Left ventricle myocardium superior (tissue), 1 donor: Measurements from ENCODE around the gene XRCC1. TPM values are rescaled to one million over a fixed set of nuclear protein-coding genes. Genes with fewer than 3 reads are reported as not detected.
A peak's percentile ranks its signal among the peaks of the same experiment; 100 is the strongest.

Source experiments
- ATAC-seq: fragments of 200-7000 bp; cut with Tn5 transposase; one replicate; pipeline ENCODE4 v1.9.1; 2020; ENCODE audit warnings: mild to moderate bottlenecking, moderate library complexity
- DNase-seq: peaks from one replicate; pipeline ENCODE4 v3.0.0-alpha.2; 2020
- intact Hi-C: fragments of 100-400 bp; cut with micrococcal nuclease; formaldehyde crosslinking; loops from one replicate; pipeline ENCODE4 v1.11.0; 2022
- total RNA-seq: library from RNA; stranded (reverse); fragmentation: NEBNext Ultra II Directional; extraction: Animal tissue kit (Norgen Biotek cat#: 25700); gene quantifications from one replicate; pipeline ENCODE4 v1.2.1, GENCODE V29; 2021
- donor health status: DM: no; HTN: yes; CAD: no; lungs with severe emphysema.

The XRCC1 gene
- total RNA-seq, 1 donor from 2014 or later: 15.7 TPM

DNA sequence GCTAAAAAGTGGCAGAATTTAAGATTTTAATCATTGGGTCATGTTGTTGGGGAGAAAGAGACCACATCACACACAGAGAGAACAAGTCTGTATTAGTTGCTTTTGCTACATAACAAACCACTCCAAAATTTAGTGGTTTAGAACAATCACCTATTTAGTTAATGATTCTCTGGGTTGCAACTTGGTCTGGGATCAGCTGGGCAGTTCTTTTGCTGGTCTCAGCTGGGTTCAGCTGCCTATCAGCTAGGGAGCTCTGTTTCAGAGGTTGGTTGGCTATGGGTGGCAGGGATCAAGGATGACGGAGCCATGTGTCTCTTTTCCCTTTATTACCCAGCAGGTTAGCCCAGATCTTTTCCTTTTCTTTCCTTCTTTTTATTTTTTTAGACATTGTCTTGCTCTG lies 9.2 kb upstream of the XRCC1 start:
- DNase-seq: no peak
- intact Hi-C loops: no loop called here
- ATAC-seq: no peak

DNA sequence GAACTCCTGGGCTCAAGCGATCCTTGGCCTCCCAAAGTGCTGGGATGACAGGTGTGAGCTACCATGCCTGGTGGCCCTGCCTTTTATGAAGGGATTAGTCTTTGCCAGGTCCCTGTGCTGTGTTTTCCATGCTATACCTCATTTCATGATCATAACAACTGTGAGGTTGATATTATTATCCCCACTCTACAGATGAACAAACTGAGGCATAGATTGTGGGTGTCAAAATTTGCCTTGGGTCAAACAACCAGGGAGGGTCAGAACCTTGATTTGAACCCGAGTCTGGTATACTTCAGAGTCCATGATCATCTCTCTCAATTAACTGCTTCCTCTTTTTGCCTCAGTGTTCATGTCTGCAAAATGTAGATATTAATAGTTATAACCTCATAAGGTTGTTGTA lies 7.2 kb upstream of the XRCC1 start:
- intact Hi-C loops: no loop called here
- DNase-seq (no peak), ATAC-seq (no peak)

DNA sequence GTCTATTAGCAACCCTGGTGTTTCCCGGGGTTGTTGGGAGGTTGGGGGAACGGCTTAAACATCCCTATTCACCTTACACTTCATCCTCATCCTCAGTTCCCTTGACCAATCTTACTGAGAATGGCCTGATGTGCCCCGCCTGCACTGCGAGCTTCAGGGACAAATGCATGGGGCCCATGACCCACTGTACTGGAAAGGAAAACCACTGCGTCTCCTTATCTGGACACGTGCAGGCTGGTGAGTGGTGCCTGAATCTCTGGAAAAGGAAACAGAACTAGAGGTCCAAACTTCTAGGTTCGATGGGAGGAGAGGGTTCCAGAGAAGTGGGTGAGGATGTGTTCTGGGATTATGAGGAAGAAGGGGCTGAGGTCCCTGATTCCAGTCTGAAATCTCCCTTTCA lies 6.1 kb upstream of the XRCC1 start:
- intact Hi-C loops: no loop called here
- ATAC-seq (no peak), DNase-seq (no peak)

DNA sequence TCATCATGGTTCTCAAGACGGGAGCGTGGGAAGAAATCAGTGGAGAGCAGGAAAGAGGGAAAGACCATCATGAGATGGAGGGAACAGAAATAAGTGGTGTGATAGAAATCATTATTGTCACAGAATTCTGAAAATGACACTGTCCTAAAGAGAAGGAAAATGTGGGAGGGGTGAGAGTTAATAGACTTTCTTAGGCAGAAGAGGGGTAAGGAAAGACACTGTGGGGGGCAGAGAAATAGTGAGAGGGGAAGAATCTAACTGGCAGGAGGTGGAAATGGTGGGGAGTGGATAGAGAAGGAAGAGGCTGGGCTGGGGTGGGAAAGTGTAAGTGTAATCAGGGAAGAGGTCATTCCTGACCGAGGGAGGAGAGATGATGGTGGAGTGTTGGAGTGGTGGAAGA lies 3.5 kb upstream of the XRCC1 start:
- DNase-seq (no peak), ATAC-seq (no peak)
- intact Hi-C loops: no loop called here

- DNase-seq: no peak
- peak; percentile 1 for ATAC-seq
- intact Hi-C loops: no loop called here
Measured at GRCh38 chr19:43575955-43576878, 890 bp upstream of the XRCC1 start.

GRCh38 chr19:43574424-43575155 lies 737 bp downstream of the XRCC1 start:
- intact Hi-C loops: no loop called here
- no peak for ATAC-seq
- DNase-seq: no peak

- intact Hi-C loops: no loop called here
- no peak for DNase-seq
- no peak for ATAC-seq
Measured at GRCh38 chr19:43572171-43572588, 3.1 kb downstream of the XRCC1 start.

DNA sequence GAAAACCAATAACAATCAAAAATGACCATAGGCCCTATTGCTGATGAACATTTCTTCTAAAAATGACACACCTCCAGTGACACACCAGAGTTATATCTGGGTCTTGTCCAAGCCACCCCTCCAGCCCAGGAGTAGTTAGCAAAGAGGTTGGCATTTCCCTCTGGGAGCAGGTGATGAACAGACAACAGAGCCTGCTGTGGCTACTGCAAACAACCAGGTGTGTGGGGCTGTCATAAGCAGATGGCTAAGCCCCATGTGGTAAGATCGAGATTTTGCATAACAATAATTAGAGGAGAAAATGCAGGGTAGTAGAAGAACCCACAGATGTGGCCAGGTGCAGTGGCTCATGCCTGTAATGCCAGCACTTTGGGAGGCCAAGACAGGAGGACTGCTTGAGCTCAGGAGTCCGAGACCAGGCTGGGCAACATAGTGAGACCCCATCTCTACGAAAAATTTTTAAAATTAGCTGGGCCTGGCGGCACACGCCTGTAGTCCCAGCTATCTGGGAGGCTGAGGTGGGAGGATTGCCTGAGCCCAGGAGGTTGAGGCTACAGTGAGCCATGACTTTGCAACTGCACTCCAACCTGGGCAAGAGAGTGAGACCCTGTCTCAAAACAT lies 5.0 kb downstream of the XRCC1 start:
- intact Hi-C loops: no loop called here
- no peak for ATAC-seq
- DNase-seq: no peak

GRCh38 chr19:43569657-43570056 lies 5.7 kb downstream of the XRCC1 start:
- DNase-seq (no peak), ATAC-seq (no peak)
- intact Hi-C loops: no loop called here

- DNase-seq (no peak), ATAC-seq (no peak)
- intact Hi-C loops: no loop called here
Measured at GRCh38 chr19:43564800-43565199, 10.5 kb downstream of the XRCC1 start.

DNA sequence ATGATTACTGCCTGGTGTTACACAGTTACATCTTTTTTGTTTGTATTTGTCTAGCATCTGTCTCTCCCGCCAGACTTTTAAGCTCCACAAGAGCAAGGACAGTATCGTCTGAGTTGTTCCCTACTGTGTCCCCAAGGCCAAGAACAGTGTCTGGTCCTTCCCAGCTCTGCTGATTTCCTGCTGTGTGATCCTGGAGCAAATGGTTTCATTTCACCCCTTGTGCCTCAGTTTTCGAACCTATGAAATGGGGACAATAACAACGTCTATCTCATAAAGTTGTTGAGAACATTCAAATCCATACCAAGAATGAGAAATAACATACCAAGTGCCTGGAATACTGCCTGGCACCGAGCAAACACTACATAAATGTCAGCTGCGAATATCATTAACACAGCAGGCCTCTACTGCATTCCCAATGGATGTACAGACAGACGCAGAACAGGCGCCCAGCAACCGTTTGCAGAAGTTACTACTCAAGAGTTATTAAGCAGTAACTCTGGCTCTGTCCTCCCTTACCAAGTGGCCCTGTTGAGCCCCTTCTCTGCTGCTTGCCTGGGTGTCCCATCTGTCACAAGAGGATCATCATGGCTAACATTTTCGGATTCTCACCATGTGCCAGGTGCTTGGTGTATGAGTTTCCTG lies 11.4 kb downstream of the XRCC1 start:
- ATAC-seq: no peak
- intact Hi-C loops: no loop called here

DNA sequence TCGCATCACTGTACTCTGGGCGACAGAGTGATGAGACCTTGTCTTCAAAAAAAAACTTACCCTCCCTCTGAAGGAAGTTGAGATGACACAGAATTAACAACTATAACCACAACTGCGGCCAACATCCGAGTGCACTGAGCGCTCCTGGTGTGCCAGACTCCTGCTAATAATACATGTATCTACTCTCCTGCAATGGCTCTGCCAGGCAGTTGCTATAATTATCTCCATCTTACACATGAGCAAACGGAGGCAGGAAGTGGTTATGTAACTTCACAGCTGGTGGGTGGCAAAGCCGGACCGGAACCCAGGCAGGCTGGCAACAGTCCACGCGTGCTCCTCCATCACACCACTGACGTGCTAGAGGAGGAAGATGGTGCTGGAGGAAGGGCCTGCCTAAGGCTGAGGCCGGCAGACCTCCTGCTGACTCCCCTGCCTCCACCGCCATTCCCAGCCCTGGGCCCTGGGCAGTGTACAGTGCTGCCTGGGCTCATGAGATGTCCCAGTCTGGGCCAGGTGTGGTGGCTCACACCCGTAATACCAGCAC lies 12.6 kb downstream of the XRCC1 start:
- DNase-seq (peak; percentile 90), ATAC-seq (peak; percentile 97)
- intact Hi-C loops: no loop called here

More for the DNA sequence above, 11.4 kb downstream of the XRCC1 start:
- no peak for DNase-seq

DNA sequence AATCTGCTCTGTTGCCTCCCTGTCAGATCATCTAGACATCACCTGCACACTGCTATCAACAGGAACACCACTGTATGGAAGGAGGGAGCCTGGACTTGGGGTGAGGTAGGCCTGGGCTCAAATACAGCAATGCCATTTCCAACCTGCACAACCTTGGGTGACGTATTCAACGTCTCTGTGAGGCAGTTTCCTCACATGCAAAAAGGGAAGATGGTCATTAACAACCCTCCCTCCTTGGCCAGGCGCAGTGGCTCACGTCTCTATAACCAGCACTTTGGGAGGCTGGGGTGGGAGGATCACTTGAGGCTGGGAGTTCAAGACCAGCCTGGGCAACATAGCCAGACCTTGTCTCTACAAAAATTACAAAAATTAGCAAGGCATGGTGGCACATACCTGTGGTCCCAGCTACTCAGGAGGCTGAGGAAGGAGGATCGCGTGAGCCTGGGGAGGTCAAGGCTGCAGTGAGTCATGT lies 13.1 kb downstream of the XRCC1 start:
- no peak for ATAC-seq
- DNase-seq: no peak
- intact Hi-C loops: no loop called here

GRCh38 chr19:43561139-43561970 lies 14.0 kb downstream of the XRCC1 start:
- intact Hi-C loops: no loop called here
- ATAC-seq: no peak
- DNase-seq: no peak

DNA sequence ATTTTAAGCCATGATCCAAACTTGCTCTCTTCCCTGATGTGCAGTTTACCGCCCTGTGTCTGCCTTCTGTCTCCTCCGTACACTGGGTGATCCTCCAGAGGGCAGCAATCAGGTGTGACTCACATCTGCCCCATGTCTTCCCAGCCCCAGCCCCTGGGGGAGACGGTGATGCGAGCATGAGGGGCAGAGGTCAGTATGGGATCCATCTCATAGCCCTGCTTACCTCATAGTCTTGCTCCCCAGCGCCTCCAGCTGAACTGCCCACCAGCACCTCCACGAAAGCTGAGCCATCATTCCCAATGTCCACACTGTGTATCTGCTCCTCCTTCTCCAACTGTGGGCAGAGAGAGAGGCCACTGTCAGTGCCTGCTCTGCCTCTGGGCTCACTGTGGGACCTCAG lies 14.6 kb downstream of the XRCC1 start:
- intact Hi-C loops: no loop called here
- DNase-seq: no peak

GRCh38 chr19:43555185-43555770 lies 20.0 kb downstream of the XRCC1 start:
- DNase-seq: peak; percentile 53
- intact Hi-C loops: no loop called here
- ATAC-seq: peak; percentile 53

More for the DNA sequence above, 14.6 kb downstream of the XRCC1 start:
- ATAC-seq: no peak

DNA sequence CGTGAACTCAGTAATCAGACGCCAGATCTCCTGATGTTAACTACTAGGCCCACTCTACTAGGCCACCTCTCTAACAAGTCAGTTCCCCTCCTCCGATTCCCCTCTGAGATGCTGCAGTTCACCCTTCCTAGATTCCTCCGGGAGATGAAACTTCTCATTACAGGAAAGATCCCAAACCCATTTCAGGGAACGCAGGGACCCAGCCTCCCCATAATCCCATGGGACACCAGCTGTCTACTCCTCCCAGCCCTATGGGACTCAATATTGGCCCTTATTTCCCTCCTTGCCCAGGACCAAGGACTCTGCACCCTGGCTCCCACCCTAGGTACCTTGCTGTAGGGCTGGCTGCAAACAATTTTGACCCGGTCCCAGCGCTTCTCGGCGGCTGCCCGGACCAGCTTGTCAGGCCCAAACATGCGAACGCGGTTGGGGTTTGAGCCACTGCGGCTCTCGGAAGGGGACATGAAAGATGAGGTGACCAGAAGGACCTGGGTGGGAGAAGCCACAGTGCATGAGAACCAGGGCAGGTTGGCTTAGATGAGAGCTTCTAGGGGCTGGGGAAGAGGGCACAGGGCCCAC lies 20.9 kb downstream of the XRCC1 start:
- intact Hi-C loops: no loop called here
- no peak for DNase-seq

GRCh38 chr19:43553656-43554055 lies 21.7 kb downstream of the XRCC1 start:
- intact Hi-C loops: no loop called here
- DNase-seq: no peak
- no peak for ATAC-seq

More for the DNA sequence above, 20.9 kb downstream of the XRCC1 start:
- ATAC-seq: no peak
